HG03469 (cell line): ENCODE measurements around the gene ARL15.
"Not testable (repeated sequence)": the region's sequence is repeated elsewhere in the genome, so short reads cannot be mapped to it uniquely, and the experiment has no call there.

ENCODE experiments used
- ATAC-seq: cut with Tn5 transposase; IDR thresholded peaks from one replicate; pipeline ENCODE4 v1.9.1; 2021; ENCODE audit warnings: mild to moderate bottlenecking, moderate library complexity, moderate number of reproducible peaks; ENCODE audit not compliant: unreplicated experiment

The ARL15 gene

DNA sequence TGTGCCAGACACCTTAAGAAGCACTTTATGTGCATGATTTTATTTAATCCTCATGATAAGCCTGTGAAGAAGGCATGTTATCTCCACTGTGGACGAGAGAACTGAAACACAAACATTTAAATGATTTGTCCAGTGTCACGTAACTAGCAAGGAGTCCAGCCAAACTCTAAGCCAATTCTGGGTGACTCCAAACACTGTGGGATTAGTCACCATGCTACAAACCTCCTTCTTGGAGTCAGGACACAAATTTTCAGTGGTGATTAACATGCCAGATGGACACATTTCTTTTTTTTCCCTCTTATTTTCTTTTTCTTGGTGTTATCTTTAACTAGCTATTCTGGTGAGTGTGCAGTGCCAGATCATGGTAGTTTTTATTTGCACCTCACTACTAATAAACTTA, 433.1 kb downstream of the ARL15 start:
- no peak for ATAC-seq

DNA sequence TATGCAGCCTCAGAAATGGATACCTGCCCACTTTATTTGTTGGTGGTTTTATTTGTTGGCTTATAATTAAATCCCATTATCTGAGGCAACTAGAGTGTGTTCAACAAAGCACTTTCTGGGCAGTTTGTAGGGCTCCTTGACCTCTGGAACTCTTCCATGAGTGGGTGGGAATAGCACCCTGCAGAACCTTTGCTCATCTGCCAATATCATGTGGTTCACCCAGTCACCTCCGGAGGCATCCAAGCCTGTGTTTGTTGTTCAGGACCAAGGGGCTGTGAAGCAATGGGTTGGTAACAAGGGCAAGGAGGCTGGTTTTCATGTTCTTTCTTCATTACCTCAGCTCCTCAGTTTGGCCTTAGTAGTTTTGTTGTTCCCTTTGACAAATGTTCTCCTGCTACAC, 436.0 kb downstream of the ARL15 start:
- ATAC-seq: no peak

DNA sequence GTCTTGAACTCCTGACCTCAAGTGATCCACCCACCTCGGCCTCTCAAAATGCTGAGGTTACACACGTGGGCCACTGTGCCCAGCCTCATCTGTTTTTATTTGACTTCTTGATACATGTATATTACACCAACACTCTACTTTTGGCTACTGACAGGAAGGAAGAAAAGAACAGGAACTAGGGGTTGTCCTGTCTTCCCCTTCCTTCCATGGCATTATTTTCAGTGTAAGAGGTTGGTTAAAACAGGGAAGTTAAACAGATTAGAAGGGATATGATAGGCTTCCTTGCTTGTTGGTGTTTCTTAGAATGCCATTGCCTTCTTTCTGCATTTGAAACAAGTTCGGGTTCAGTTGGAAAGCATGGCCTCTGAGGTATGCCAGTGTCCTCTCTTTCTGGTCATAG, 437.1 kb downstream of the ARL15 start:
- ATAC-seq: no peak

DNA sequence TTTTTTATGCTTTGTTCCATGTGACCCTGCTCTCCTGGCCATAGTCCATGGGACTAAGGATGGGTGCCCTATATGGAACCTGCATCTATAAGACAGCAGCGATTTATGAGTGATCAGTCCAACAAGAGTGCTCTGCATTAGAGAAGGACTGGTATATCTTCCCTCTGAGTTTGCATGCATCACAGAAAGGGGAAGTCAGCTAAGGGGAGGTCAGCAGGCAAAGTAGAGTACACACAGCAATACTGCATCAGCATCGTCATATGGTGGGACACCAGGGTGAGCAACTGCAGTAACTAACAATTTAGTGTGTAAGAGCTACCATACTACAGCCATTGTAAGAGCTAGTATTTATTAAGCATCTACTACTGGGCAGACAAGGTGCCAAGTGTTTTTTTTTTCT, 438.6 kb downstream of the ARL15 start:
- no peak for ATAC-seq

GRCh38 chr5:53871050-53871449, 439.3 kb downstream of the ARL15 start:
- no peak for ATAC-seq

DNA sequence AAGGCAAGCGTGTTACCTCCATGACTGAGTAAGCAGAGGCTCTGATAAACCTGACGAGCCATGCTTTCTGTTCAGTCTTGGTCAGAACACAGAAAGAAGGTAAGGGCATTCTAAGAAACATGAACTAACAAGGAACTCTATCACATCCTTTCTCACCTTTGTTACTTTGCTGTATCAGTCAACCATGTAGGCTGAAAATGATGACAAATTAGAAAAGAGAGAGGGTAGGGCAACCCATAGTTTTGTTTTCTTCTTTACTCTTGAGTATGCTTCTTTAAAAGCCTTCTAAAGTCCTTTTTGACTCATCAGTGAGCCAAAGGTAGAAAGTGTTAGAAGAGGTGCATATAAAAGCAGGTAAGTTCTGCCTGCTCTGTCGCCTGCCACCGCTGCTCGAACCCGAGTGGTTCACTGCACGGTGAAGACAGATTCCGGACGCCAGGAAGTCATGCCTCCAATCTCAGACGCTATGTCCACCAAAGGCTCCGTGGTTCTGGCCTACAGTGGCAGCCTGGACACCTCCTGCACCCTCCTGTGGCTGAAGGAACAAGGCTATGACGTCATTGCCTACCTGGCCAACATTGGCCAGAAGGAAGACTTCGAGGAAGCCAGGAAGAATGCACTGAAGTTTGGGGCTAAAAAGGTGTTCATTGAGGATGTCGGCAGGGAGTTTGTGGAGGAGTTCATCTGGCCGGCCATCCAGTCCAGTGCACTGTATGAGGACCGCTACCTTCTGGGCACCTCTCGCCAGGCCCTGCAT, 451.5 kb downstream of the ARL15 start:
- ATAC-seq: no peak

GRCh38 chr5:53856506-53856905, 453.9 kb downstream of the ARL15 start:
- ATAC-seq: no peak

- ATAC-seq: not testable (repeated sequence)
Observed at GRCh38 chr5:53836851-53837430, 473.4 kb downstream of the ARL15 start.

DNA sequence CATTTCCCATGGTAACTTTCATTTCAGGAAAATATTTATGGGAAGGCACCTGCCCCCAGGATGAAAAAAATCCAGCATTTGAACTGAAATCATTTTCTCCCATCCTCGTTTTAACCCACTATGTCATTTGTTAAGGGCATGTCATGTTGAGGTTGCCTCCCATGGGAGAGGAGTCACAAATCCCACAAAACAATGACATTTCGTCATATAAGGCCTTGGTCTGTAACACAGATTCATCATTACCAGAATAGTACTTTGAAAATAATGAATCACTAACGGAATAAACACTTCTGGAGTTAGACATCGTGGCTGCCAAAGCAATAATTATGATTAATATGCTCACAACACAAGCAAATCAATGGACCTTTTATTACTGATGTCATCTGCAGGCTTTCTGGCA, 475.9 kb downstream of the ARL15 start:
- no peak for ATAC-seq
